Fibroblast of skin of scalp (primary cell): ENCODE data around the gene ARHGDIB.

Source experiments
- DNase-seq: peaks from one replicate; pipeline ENCODE4 v3.0.0-alpha.2; 2013

Gene ARHGDIB

DNA sequence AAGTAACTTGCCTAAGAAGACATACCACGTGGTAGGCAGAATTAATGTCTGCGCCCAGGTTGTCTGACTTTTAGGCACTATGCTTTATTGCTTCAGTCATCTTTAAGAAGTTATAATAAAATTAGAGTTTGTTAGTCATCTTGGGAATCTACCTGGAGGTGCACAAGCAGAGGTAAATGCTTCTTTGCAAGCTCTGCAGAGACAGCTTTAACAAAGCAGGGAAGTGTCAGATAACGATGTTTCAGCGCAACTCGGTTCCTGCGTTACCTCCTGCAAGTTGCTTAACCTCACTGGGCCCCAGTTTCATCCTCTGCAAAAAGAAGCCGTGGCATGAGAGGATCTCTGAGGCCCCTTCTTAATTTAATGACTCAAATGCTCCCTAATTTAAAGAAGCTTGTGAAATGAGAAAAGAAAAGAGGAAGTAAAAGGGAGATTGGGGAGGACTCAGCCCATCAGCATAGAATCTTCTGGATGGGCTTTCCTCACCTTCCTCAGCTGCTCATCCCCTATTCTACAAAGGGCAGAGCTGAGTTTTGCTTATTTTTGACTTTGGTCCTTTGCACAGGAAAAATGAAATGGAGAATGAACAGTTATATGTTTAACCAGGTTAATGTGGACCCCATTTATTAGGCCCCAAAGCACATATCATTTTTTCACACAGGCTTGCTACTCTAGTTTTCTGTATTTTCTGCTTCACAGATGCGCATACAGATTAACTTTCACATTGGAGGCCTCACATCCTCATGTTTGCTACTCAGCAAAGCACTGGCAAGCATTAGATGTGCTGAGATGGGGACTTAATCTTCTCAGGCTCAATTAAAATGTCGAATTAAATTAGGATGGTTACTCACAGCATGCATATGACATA is 5.1 kb downstream of the ARHGDIB start:
- no peak for DNase-seq

GRCh38 chr12:14954269-14954668 is 7.1 kb downstream of the ARHGDIB start:
- DNase-seq, result no peak

GRCh38 chr12:14953752-14954151 is 7.6 kb downstream of the ARHGDIB start:
- no peak for DNase-seq

GRCh38 chr12:14952299-14952921 is 9.0 kb downstream of the ARHGDIB start:
- DNase-seq, result peak; percentile 92

- peak; percentile 43 for DNase-seq
These were observed 9.6 kb downstream of the ARHGDIB start for GRCh38 chr12:14951851-14952250.

DNA sequence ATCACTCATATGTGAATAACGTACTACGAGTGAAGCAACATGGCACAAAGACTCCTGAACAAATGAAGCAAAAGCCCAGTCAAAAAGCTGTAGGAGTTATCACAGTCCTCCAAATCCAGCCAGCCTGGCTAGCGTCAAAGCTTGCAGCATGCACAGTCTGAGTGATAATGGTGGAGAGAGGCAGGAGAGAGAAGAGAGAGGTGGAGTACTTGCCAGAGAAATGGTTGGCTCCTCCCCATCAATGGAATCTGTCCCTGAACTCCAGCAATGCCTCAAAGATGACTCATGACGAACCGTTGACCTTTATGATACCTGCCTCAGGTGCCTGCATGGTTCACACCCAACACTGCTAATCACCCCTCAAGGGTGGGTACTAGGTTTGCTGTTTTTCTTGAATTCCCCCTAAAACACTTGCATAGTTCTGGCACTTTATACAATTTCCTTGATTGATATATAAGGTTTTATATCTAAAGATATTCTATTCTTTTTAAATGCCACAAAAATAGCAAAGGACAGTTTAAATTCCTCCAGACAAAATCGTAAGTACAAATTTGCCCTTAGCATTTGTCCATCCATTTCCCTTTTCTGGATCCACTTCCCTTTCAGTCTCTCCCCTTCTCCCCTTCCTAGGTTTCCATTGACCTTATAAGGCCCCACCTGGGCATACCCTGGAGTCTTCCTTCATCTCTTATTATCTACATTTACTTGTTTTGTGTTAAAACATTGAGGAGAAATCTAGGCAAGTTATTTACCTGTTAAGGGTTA is 10.2 kb downstream of the ARHGDIB start:
- no peak for DNase-seq

DNA sequence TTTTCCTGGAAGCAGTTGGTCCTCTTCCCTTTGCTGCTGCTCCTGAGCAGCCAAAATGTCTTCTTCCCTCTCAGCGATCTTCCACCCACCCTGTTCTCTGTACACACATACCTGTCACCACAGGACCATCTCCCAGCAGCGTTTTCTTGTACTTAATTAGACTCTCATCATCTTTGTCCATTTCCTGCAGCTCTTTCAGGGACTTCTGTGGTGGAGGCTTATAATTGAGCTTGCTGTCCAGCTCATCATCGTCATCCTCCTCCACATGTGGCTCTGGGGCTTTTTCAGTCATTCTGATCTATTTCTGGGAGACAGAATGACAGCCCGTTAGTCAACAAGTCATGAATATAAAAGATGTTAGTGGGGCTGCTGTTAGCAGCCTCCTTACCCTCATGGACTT is 11.0 kb downstream of the ARHGDIB start:
- DNase-seq, result no peak

DNA sequence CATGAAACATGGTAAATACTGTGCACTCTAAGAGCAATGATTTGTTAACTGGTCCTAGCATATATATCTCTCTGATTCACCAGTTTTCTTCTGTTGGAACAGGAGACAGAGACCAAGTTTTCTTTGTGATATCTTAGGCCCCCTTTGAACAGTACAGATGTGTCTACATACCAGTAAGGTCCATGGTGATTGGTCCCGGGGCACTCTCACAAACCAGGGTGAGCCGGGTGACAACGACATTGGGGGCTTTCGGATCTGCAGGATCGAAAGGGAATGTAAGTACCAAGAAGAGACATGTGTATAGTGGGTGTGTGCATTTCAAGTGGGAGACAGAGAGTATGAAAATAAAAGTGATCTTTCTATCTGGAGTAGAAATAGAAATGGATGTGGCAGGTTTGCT is 11.8 kb downstream of the ARHGDIB start:
- no peak for DNase-seq

GRCh38 chr12:14948672-14949071 is 12.7 kb downstream of the ARHGDIB start:
- peak; percentile 95 for DNase-seq

- DNase-seq, result no peak
These were observed 14.5 kb downstream of the ARHGDIB start for GRCh38 chr12:14946861-14947260.

DNA sequence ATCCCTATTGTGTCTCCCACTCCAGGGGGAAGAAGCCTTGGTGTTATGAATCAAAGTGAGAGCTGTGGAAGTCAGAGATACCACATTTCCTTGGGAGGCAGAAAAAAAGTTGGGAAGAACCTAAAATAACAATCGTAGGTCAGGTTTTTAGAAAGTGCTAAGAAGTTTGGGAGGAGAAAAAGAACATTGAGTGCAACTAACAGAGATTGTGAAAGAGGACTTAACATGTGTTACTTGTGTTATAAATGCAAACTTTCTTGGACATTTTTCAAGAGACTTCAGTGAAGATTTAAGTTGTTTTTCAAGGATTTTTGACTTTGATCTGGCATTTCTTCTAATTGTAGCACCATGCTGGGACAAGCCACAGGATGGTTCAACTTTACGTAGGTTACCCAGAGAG is 15.2 kb downstream of the ARHGDIB start:
- no peak for DNase-seq

GRCh38 chr12:14942196-14942931 is 19.0 kb downstream of the ARHGDIB start:
- no peak for DNase-seq

DNA sequence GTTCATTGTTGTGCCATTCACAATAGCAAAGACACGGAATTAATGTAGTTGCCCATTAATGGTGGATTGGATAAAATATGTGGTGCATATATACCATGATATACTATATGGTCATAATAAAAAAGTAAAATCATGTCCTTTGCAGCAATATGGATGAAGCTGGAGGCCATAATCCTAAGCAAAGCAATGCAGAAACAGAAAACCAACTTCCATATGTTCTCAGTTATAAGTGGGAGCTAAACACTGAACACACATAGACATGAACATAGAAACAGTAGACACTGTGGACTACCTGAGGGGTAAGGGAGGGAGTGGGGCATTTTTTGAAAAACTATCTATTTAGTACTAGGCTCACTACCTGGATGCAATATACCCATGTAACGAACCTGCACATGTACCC is 20.0 kb downstream of the ARHGDIB start:
- no peak for DNase-seq

- DNase-seq, result no peak
These were observed 23.1 kb downstream of the ARHGDIB start, which contains the start of gene ERP27 for GRCh38 chr12:14938301-14938700. Gene ERP27, minus strand, starts transcription at chr12:14938537. Its CDS starts 29 bp downstream, at chr12:14938508.

- no peak for DNase-seq
These were observed 23.7 kb downstream of the ARHGDIB start for GRCh38 chr12:14937689-14938088.

GRCh38 chr12:14937014-14937413 is 24.4 kb downstream of the ARHGDIB start:
- no peak for DNase-seq

DNA sequence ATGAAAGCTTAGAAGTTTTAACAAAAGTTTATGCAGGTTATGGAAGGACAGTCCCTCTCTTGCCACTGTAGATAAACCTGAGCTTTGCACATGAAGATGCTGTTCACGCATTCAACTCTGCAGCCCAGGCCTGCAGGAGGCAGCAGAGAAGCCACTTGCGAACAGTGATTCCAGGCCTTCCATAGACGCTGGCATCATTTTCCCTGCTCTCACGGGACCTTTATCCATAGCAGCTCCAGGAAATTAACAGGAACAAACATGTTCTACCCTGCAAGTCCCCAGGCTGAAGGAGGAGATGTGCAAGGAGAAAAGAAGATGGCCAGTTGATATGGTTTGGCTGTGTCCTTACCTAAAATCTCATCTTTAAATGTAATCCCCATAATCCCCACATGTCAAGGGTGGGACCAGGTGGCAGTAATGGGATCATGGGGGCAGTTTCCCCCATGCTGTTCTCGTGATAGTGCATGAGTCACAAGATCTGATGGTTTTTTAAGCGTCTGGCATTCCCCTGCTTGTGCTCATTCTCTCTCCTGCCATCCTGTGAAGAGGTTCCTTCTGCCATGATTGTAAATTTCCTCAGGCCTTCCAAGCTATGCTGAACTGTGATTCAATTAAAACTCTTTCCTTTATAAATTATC is 25.1 kb downstream of the ARHGDIB start:
- DNase-seq, result no peak

- no peak for DNase-seq
These were observed 26.4 kb downstream of the ARHGDIB start for GRCh38 chr12:14935031-14935430.

- no peak for DNase-seq
These were observed 26.9 kb downstream of the ARHGDIB start for GRCh38 chr12:14934511-14934910.

DNA sequence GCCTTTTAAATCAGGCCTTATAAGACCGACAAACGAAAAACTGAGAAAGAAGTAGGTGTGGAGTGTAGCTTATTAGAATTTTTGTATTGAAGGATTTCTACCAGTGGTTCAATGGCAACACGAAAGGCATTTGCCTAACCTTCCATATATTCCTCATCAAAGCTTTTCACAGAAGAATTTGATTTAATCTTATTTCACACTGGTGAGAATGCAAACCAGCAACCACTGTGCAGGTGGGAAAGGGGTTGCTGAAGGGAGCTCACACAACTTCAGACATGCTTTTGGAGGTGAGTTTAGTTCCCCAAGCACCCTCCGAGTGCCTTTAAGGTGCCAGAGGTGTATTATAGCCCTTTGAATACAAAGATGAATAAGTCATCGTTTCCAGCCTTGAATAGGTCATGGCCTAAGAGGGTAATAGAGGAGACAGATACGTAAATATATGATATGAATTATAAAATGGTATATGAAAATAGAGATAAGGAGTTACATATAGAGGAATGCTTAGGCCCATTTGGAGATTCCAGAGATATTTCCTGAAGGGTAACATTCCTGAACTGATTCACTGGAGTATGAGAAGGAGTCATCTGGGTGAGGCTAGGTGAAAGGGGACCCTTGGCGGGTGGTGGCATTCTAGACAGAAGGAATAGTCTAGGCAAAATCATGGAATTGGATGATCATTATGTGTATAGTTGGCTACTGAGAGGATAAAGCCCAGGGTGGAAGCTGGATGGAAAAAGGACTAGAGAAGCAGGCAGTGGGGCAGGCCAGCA is 29.4 kb downstream of the ARHGDIB start:
- no peak for DNase-seq

DNA sequence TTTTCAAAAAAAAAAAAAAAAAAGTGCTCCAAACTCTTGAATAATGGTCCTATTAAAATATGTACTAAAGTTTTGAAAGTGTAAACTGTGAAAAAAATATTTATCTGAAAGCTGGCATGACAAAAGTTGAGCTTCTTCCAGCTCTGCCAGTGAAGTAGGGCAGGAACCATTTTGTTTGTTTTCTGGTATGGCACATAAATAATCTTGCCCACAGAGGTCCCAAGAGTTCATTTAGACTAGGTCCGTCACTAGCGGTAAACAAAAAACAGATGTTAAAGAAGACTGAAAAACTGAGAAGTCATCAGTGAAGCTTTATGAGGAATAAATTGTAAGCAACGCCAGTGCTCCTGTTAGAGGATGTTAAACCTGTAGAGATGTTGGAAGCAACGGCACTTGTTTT is 30.0 kb downstream of the ARHGDIB start:
- no peak for DNase-seq
